ENCODE measurements around the gene SERPINA1.

DNA sequence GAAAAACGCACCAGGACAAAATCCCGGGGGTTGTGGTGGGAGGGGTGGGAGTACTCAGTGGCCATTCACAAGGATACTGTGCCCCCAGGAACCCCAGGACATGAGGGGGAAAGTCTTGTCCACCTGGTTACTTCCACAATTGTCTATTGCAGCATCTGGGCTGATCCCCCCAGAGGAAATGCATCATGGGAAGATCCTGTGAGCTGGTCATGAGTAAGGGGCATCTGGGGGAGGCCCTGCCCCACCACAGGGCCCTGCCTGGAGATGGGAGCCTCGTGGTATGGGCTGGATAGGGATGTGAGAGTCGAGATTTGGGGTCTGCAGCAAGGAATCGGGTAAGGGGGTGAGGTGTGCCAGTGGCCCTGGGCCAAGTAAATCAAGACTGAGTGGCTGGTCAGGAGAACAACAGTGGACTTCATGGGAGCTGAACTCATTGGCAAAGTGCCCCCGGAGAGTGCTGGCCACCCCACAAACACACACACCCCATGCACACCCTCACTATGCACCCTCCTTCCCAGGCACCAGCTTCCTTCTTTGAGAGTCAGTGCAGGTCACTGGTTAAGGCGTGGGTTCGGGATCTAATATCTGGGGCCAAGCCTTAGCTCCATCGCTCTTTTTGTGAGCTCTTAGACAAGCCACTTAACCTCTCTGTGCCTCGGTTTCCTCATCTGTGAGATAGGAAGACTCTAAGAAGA, 3.0 kb upstream of the SERPINA1 start:
- TF ChIP-seq, protein P1, sequence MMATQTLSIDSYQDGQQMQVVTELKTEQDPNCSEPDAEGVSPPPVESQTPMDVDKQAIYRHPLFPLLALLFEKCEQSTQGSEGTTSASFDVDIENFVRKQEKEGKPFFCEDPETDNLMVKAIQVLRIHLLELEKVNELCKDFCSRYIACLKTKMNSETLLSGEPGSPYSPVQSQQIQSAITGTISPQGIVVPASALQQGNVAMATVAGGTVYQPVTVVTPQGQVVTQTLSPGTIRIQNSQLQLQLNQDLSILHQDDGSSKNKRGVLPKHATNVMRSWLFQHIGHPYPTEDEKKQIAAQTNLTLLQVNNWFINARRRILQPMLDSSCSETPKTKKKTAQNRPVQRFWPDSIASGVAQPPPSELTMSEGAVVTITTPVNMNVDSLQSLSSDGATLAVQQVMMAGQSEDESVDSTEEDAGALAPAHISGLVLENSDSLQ (IDR thresholded peaks at IDR 0.05) = no peak
- TF ChIP-seq ZNF384 (IDR thresholded peaks at IDR 0.05) (no peak), SUZ12 (IDR thresholded peaks at IDR 0.05) (no peak), LEF1 (IDR thresholded peaks at IDR 0.05; ENCODE audit: borderline replicate concordance) (no peak), ELF4 (IDR thresholded peaks at IDR 0.05) (no peak), ARNT (IDR thresholded peaks at IDR 0.05) (no peak), FOXM1 (IDR thresholded peaks at IDR 0.05; ENCODE audit: borderline replicate concordance) (no peak), NFRKB (IDR thresholded peaks at IDR 0.05) (no peak), HDGF (IDR thresholded peaks at IDR 0.05; ENCODE audit: borderline replicate concordance) (no peak), SP1 (IDR thresholded peaks at IDR 0.05) (no peak)

All from HEK293T (cell line).